ENCODE measurements around the gene HSPB7. TPM values are rescaled to one million over a fixed set of nuclear protein-coding genes. Genes with fewer than 3 reads are reported as not detected.
"Not testable (repeated sequence)": the region's sequence is repeated elsewhere in the genome, so short reads cannot be mapped to it uniquely, and the experiment has no call there.

Gene HSPB7
- 0.19 TPM for polyA plus RNA-seq (2012; ENCODE audit: low read depth, missing spikeins)

GRCh38 chr1:16017461-16018303 lies at the start of gene HSPB7:
HSPB7 (minus strand) TSS chr1:16018043; CDS start chr1:16017963, 80 bp downstream.
- TF ChIP-seq SPI1 (IDR thresholded peaks at IDR 0.05; ENCODE audit: low read depth, low read length) (no peak), POLR2A (IDR thresholded peaks at IDR 0.05; ENCODE audit: low read depth, low read length) (no peak), TAF1 (IDR thresholded peaks at IDR 0.05; ENCODE audit: low read depth, low read length) (no peak), POU2F2 (IDR thresholded peaks at IDR 0.05; ENCODE audit: low read depth, low read length) (no peak), PAX5 (IDR thresholded peaks at IDR 0.05; ENCODE audit: insufficient read depth, low read length, severe bottlenecking) (no peak), POLR2AphosphoS5 (IDR thresholded peaks at IDR 0.05; ENCODE audit: low read depth, low read length) (no peak)
- peak; percentile 82 for FAIRE-seq

GRCh38 chr1:16067127-16067768 lies 49.4 kb upstream of the HSPB7 start:
- DNase-seq (ENCODE audit: insufficient read length, low spot score) (no peak), FAIRE-seq (no peak)
- no peak for TF ChIP-seq POLR2AphosphoS5 (IDR thresholded peaks at IDR 0.05; ENCODE audit: low read depth, low read length)

More at GRCh38 chr1:16017461-16018303, at the start of gene HSPB7:
- DNase-seq (ENCODE audit: insufficient read length, low spot score), result no peak

GRCh38 chr1:16066245-16066644 lies 48.4 kb upstream of the HSPB7 start:
- DNase-seq (ENCODE audit: insufficient read length, low spot score), result no peak
- no peak for FAIRE-seq
- TF ChIP-seq TAF1 (IDR thresholded peaks at IDR 0.05; ENCODE audit: low read depth, low read length) (no peak), PAX5 (IDR thresholded peaks at IDR 0.05; ENCODE audit: insufficient read depth, low read length, severe bottlenecking) (no peak), SPI1 (IDR thresholded peaks at IDR 0.05; ENCODE audit: low read depth, low read length) (no peak), POU2F2 (IDR thresholded peaks at IDR 0.05; ENCODE audit: low read depth, low read length) (no peak), POLR2AphosphoS5 (IDR thresholded peaks at IDR 0.05; ENCODE audit: low read depth, low read length) (no peak), POLR2A (IDR thresholded peaks at IDR 0.05; ENCODE audit: low read depth, low read length) (no peak)

GRCh38 chr1:16065269-16065576 lies 47.4 kb upstream of the HSPB7 start:
- no peak for FAIRE-seq
- no peak for DNase-seq (ENCODE audit: insufficient read length, low spot score)
- TF ChIP-seq POU2F2 (IDR thresholded peaks at IDR 0.05; ENCODE audit: low read depth, low read length) (no peak), POLR2AphosphoS5 (IDR thresholded peaks at IDR 0.05; ENCODE audit: low read depth, low read length) (no peak), PAX5 (IDR thresholded peaks at IDR 0.05; ENCODE audit: insufficient read depth, low read length, severe bottlenecking) (no peak), TAF1 (IDR thresholded peaks at IDR 0.05; ENCODE audit: low read depth, low read length) (no peak), POLR2A (IDR thresholded peaks at IDR 0.05; ENCODE audit: low read depth, low read length) (no peak)

- no peak for TF ChIP-seq SPI1 (IDR thresholded peaks at IDR 0.05; ENCODE audit: low read depth, low read length)
- TF ChIP-seq POU2F2 (IDR thresholded peaks at IDR 0.05; ENCODE audit: low read depth, low read length), result no peak
- TF ChIP-seq TAF1 (IDR thresholded peaks at IDR 0.05; ENCODE audit: low read depth, low read length), result no peak
- TF ChIP-seq POLR2AphosphoS5 (IDR thresholded peaks at IDR 0.05; ENCODE audit: low read depth, low read length), result no peak
- TF ChIP-seq POLR2A (IDR thresholded peaks at IDR 0.05; ENCODE audit: low read depth, low read length), result no peak
- FAIRE-seq (no peak), DNase-seq (ENCODE audit: insufficient read length, low spot score) (no peak)
Measured at GRCh38 chr1:16064536-16065268, 46.9 kb upstream of the HSPB7 start.

- FAIRE-seq (no peak), DNase-seq (ENCODE audit: insufficient read length, low spot score) (no peak)
- TF ChIP-seq POLR2A (IDR thresholded peaks at IDR 0.05; ENCODE audit: low read depth, low read length) (no peak), POLR2AphosphoS5 (IDR thresholded peaks at IDR 0.05; ENCODE audit: low read depth, low read length) (no peak), POU2F2 (IDR thresholded peaks at IDR 0.05; ENCODE audit: low read depth, low read length) (no peak), TAF1 (IDR thresholded peaks at IDR 0.05; ENCODE audit: low read depth, low read length) (no peak), PAX5 (IDR thresholded peaks at IDR 0.05; ENCODE audit: insufficient read depth, low read length, severe bottlenecking) (no peak), SPI1 (IDR thresholded peaks at IDR 0.05; ENCODE audit: low read depth, low read length) (no peak)
Measured at GRCh38 chr1:16063921-16064320, 46.1 kb upstream of the HSPB7 start.

GRCh38 chr1:16063226-16063829 lies 45.5 kb upstream of the HSPB7 start:
- DNase-seq (ENCODE audit: insufficient read length, low spot score), result no peak
- no peak for FAIRE-seq
- TF ChIP-seq TAF1 (IDR thresholded peaks at IDR 0.05; ENCODE audit: low read depth, low read length), result no peak
- TF ChIP-seq POLR2A (IDR thresholded peaks at IDR 0.05; ENCODE audit: low read depth, low read length), result no peak
- TF ChIP-seq PAX5 (IDR thresholded peaks at IDR 0.05; ENCODE audit: insufficient read depth, low read length, severe bottlenecking), result no peak
- no peak for TF ChIP-seq POU2F2 (IDR thresholded peaks at IDR 0.05; ENCODE audit: low read depth, low read length)
- no peak for TF ChIP-seq POLR2AphosphoS5 (IDR thresholded peaks at IDR 0.05; ENCODE audit: low read depth, low read length)
- no peak for TF ChIP-seq SPI1 (IDR thresholded peaks at IDR 0.05; ENCODE audit: low read depth, low read length)

- DNase-seq (ENCODE audit: insufficient read length, low spot score); FAIRE-seq: not testable (repeated sequence)
Measured at GRCh38 chr1:16062687-16063075, 44.8 kb upstream of the HSPB7 start.

GRCh38 chr1:16061989-16062686 lies 44.3 kb upstream of the HSPB7 start:
- not testable (repeated sequence) for DNase-seq (ENCODE audit: insufficient read length, low spot score); FAIRE-seq

All from GM12891 (cell line).